Measurements from ENCODE around the gene ERVH48-1. TPM values are rescaled to one million over a fixed set of nuclear protein-coding genes. Genes with fewer than 3 reads are reported as not detected.

The ERVH48-1 gene
- total RNA-seq, 1 experiment from 2014 or later, result 0.05 TPM

- CTCF ChIA-PET, result no interaction called here
- H3K27me3 ChIP-seq (ENCODE audit: control insufficient read depth, insufficient read depth, low read length), result no peaks in the 10 kb centered on the region
- intact Hi-C loops (cut with micrococcal nuclease; ENCODE audit: unreplicated experiment) (no loop called here), in situ Hi-C loops (cut with HindIII; ENCODE audit: low pct_unique_long_range_greater_than_20kb, low sequenced_read_pairs) (no loop called here)
- BruUV-seq (replicated peaks), result TSS peak; percentile 94
- POLR2A ChIA-PET, result no interaction called here
- H3K36me3 ChIP-seq (ENCODE audit: control insufficient read depth, insufficient read depth, low read length), result peaks cover 4% of the 10 kb centered on the region; the same call in 1 of the 2 replicates
- TF ChIP-seq SIN3A (IDR thresholded peaks at IDR 0.05; ENCODE audit: borderline replicate concordance, insufficient read depth, low read depth, low read length) (no peak), TCF7L2 (IDR thresholded peaks at IDR 0.05; ENCODE audit: low read depth, low read length) (no peak), CTCF (IDR thresholded peaks at IDR 0.05) (no peak), REST (IDR thresholded peaks at IDR 0.05; ENCODE audit: insufficient read depth in 1 of 2, low read depth in 2 of 2, low read length in 1 of 2) (no peak), POLR2AphosphoS5 (IDR thresholded peaks at IDR 0.05; ENCODE audit: low read depth, low read length) (no peak)
- H3K4me3 ChIP-seq (ENCODE audit: low read depth in 2 of 2, low read length in 2 of 2), result peak overlapping the region; percentile 68 to 77
- H3K9me3 ChIP-seq (ENCODE audit: control insufficient read depth, insufficient read depth, low read depth, low read length), result no peaks in the 10 kb centered on the region
- DNase-seq (ENCODE audit: low read depth, low spot score) (no peak), ATAC-seq (no peak)
- peaks cover 3% of the 10 kb centered on the region; the same call in 1 of the 2 replicates for H3K4me1 ChIP-seq (ENCODE audit: control insufficient read depth, insufficient read depth, low read length)
- H3K27ac ChIP-seq (ENCODE audit: low read length), result peak overlapping the region; percentile 90
These were observed 45.1 kb downstream of the ERVH48-1 start for GRCh38 chr21:42880352-42880751.

GRCh38 chr21:42878993-42879787, 46.2 kb downstream of the ERVH48-1 start, which contains the start of gene WDR4:
TSS of gene WDR4 (minus strand) at chr21:42879539. CDS start at chr21:42879495, 44 bp downstream.
- Histone ChIP-seq H3K36me3 (ENCODE audit: control insufficient read depth, insufficient read depth, low read length) (peaks cover 4% of the 10 kb centered on the region; the same call in 1 of the 2 replicates), H3K27ac (ENCODE audit: low read length) (peak within 1 kb of the TSS; percentile 90), H3K9me3 (ENCODE audit: control insufficient read depth, insufficient read depth, low read depth, low read length) (no peaks in the 10 kb centered on the region), H3K4me3 (ENCODE audit: low read depth in 2 of 2, low read length in 2 of 2) (peak within 1 kb of the TSS; percentile 68 to 77), H3K4me1 (ENCODE audit: control insufficient read depth, insufficient read depth, low read length) (peaks cover 3% of the 10 kb centered on the region; the same call in 1 of the 2 replicates), H3K27me3 (ENCODE audit: control insufficient read depth, insufficient read depth, low read length) (no peaks in the 10 kb centered on the region)
- ChIA-PET CTCF (no interaction called here), POLR2A (interaction anchor here (0.7 kb wide), 1 partner anchor 227 kb away, joined by 12 read pairs; no protein-coding TSS in a partner anchor)
- DNase-seq (ENCODE audit: low read depth, low spot score) (peak; percentile 83), ATAC-seq (peak; percentile 96)
- TF ChIP-seq CTCF (IDR thresholded peaks at IDR 0.05), result no peak
- TF ChIP-seq SIN3A (IDR thresholded peaks at IDR 0.05; ENCODE audit: borderline replicate concordance, insufficient read depth, low read depth, low read length), result peak; percentile 84
- TF ChIP-seq TCF7L2 (IDR thresholded peaks at IDR 0.05; ENCODE audit: low read depth, low read length), result no peak
- TF ChIP-seq POLR2AphosphoS5 (IDR thresholded peaks at IDR 0.05; ENCODE audit: low read depth, low read length), result peak; percentile 98
- peak in 1 of 2 experiments; percentile 58; a peak in 1 of 4 replicates for TF ChIP-seq REST (IDR thresholded peaks at IDR 0.05; ENCODE audit: insufficient read depth in 1 of 2, low read depth in 2 of 2, low read length in 1 of 2)
- no TSS peak for BruUV-seq (replicated peaks)
- in situ Hi-C loops (cut with HindIII; ENCODE audit: low pct_unique_long_range_greater_than_20kb, low sequenced_read_pairs) (no loop called here), intact Hi-C loops (cut with micrococcal nuclease; ENCODE audit: unreplicated experiment) (no loop called here)
